Measurements from ENCODE around the gene SAA4.

DNA sequence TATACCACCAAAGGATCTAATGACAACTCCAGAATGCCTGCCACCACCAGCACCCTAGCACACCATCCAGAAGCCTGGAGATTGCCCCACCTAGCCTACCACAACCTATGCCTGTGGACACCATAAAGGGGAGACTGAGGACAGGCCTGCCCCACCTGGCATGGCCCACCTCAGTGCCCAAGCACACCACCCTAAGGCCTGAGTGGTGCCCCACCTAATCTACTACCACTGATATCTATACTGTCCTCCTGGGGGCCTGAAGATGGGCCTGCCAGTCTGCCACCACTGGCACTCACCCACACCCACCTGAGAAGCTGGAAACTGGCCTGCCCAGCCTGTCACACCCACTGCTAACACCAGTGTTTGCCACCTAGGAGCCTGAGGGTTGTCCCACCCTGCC, 31.8 kb downstream of the SAA4 start:
- TF ChIP-seq, protein P1, sequence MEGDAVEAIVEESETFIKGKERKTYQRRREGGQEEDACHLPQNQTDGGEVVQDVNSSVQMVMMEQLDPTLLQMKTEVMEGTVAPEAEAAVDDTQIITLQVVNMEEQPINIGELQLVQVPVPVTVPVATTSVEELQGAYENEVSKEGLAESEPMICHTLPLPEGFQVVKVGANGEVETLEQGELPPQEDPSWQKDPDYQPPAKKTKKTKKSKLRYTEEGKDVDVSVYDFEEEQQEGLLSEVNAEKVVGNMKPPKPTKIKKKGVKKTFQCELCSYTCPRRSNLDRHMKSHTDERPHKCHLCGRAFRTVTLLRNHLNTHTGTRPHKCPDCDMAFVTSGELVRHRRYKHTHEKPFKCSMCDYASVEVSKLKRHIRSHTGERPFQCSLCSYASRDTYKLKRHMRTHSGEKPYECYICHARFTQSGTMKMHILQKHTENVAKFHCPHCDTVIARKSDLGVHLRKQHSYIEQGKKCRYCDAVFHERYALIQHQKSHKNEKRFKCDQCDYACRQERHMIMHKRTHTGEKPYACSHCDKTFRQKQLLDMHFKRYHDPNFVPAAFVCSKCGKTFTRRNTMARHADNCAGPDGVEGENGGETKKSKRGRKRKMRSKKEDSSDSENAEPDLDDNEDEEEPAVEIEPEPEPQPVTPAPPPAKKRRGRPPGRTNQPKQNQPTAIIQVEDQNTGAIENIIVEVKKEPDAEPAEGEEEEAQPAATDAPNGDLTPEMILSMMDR (conservative IDR thresholded peaks at IDR 0.05) = no peak
- no peak for TF ChIP-seq EZH2 (IDR thresholded peaks at IDR 0.05; ENCODE audit: low read depth)
